ENCODE results near the gene UPF3B.
A peak's percentile ranks its signal among the peaks of the same experiment; 100 is the strongest.
"Not testable (repeated sequence)": the region's sequence is repeated elsewhere in the genome, so short reads cannot be mapped to it uniquely, and the experiment has no call there.

UPF3B gene

GRCh38 chrX:119821703-119822102, 31.1 kb downstream of the UPF3B start:
- not testable (repeated sequence) for DNase-seq

GRCh38 chrX:119817130-119817690, 35.6 kb downstream of the UPF3B start:
- DNase-seq = no peak

DNA sequence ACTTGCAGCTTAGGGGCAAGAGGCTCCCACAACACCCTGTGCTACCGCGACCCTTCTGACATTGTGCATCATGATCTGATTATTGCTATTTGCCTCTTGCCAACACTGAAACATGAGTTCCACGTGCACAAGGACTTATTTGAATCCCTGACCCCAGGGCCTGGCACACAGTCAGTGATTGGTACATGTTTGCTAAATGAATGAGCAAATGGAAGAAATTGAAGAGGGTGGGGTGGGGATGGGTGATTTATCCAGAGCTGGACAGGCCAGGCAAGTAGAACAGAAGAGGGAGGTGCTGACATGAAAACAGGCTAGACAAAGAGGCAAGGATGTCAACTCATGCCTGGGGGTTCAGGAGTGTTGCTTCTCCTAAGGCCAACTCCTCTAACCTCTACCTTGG, 36.5 kb downstream of the UPF3B start:
- no peak for DNase-seq

DNA sequence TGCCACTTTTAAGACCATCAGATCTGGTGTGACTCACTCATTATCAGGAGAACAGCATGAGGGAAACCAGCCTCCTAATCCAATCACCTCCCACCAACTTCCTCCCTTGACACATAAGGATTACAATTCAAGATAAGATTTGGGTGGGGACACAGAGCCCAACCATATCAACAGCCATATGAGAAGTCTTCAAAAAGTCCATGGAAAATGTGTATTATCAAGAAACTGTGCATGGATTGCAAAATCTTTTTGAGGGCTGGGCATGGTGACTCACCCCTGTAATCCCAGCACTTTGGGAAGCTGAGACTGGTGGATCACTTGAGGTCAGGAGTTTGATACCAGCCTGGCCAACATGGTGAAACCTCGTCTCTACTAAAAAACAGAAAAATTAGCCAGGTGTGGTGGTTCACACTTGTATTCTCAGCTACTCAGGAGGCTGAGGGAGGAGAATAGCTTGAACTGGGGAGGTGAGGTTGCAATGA, 43.5 kb downstream of the UPF3B start:
- DNase-seq = no peak

DNA sequence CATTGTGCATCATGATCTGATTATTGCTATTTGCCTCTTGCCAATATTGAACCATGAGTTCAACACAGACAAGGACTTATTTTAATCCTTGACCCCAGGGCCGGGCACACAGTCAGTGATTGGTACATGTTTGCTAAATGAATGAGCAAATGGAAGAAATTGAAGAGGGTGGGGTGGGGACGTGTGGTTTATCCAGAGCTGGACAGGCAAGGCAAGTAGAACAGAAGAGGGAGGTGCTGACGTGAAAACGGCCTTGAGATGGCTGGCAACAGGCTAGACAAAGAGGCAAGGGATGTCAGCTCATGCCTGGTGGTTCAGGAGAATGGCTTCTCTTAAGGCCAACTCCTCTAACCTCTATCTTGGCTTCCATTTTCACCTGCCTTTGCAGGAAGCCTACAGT, 44.3 kb downstream of the UPF3B start:
- DNase-seq = not testable (repeated sequence)

DNA sequence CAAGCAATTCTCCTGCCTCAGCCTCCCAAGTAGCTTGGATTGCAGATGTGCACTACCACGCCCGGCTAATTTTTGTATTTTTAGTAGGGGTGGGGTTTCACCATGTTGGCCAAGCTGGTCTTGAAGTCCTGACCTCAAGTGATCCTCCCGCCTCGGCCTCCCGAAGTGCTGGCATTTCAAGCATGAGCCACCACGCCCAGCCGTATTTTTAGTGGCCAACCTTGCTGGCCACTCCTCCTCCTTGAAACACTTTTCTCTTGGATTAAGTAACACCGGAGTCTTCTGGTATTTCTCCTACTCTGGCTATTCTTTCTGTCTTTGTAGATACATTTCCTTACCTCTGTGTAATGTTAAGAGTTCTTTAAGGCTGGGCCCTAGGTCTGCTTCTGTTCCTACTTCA, 50.2 kb downstream of the UPF3B start:
- DNase-seq = no peak

DNA sequence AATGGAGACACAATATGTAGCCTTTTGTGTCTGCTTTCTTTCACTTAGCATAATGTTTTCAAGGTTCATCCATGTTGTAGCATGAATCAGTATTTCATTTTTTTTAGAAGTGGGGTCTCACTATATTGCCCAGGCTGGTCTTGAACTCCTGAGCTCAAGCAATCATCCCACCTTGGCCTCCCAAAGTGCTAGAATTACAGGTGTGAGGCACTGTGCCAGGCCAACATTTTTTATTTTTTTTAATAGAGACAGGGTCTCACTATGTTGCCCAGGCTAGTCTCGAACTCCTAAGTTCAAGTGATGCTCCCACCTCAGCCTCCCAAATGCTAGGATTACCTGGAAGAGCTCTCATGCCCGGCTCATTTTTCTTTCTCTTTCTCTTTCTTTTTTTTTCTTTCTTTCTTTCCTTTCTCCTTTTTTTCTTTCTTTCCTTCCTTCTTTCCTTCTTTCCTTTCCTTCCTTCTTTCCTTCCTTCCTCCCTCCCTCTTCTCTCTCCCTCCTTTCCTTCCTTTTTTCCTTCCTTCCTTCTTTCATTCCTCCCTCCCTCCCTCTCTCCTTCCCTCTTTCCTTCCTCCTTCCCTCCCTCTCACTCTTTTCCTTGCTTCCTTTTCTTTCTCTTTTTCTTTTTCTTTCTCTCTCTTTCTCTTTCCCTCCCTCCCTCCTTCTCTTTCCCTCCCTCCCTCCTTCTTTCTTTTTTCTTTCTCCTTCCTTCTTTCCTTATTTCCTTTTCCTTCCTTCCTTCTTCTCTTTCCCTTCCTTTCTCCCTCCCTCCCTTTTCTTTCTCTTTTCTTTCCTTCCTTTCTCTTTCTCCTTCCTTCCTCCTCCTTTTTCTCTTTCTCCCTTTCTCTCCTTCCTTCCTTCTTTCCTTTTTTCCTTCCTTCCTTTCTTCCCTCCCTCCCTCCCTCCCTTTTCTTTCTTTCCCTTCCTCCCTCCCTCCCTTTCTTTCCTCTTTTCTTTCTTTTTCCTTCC, 51.2 kb downstream of the UPF3B start:
- no peak for DNase-seq

GRCh38 chrX:119791437-119792231, 61.1 kb downstream of the UPF3B start, which contains the start of gene RPL39:
TSS of gene RPL39 (minus strand) at chrX:119791630. CDS start at chrX:119791576, 54 bp downstream.
- DNase-seq = peak; percentile 92

DNA sequence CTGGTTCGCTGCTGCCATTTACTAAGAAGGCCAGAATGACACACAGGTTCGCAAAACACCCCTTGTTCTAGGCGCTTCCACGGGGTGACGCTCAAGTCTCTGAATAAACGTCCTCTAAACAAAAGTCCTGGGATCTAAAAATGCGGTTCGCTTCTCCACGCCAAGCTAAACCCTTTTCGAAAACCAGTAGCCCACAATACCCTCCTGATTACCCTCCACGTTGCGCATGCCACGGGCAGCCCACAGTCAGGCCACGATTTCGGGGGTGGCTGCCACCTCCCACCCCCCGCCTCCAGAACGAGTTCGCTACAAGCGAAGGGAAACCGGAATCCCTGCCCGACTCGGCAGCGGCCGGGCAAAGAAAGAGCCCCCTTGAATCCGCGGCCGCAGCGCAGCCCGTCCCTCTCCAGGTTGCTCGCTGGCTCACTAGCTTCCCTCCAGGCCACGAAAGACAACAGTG, 61.8 kb downstream of the UPF3B start:
- DNase-seq = peak; percentile 59

DNA sequence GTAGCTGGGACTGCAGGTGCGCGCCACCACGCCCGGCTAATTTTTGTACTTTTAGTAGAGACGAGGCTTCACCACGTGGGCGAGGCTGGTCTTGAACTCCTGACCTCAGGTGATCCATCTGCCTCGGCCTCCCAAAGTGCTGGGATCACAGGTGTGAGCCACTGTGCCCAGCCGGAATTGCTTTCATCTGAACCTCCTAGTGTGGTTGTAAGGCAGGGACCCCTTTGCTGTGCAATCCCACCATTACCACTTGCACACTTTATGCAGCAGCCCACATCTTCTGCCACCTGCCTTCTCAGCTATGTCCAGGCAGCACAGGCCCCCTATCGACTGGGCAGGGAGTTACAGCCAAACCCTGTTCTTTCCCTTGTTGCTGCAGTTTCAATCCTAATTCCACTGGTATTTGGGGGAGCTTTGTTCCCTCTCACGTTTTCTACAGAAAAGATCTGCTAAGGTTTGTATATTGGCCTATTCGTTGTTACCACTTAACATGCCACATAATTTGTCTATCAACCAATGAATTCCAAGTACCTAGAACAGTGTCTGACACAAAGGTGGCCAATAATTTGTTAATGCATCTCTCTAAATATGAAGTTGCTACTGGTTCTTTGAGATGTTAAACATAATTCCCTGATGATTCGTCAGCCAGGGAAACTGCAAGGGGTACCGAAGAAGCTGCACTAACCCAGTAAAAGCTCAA, 67.9 kb downstream of the UPF3B start:
- DNase-seq = peak; percentile 47

Measured in RPMI8226 (cell line).